HG02973 (cell line): ENCODE measurements around the gene USP15.

Experiments
- ATAC-seq: cut with Tn5 transposase; IDR thresholded peaks from one replicate; pipeline ENCODE4 v1.9.1; 2021; ENCODE audit warnings: moderate library complexity; ENCODE audit not compliant: unreplicated experiment

USP15 gene

GRCh38 chr12:62256408-62257096 lies 3.7 kb upstream of the USP15 start:
- no peak for ATAC-seq

DNA sequence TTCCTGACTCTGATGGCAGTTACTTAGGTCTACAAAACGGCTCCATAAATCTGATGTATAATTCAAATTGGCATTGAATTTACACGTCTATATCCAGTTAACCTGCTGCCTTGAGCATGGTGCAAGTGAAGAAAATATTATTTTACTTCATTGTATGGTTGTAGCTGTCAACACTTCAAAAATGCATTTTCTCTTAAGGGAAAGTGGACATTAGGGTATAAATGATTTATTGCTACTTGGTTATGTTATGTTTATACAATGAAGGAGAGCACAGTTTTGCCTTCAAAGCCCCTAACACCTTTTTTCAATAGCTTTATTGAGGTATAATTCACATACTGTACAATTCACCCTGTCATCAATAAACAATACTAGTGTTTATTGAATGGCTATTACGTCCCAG lies 2.0 kb upstream of the USP15 start:
- no peak for ATAC-seq

GRCh38 chr12:62258941-62259630 lies 1.1 kb upstream of the USP15 start:
- no peak for ATAC-seq

DNA sequence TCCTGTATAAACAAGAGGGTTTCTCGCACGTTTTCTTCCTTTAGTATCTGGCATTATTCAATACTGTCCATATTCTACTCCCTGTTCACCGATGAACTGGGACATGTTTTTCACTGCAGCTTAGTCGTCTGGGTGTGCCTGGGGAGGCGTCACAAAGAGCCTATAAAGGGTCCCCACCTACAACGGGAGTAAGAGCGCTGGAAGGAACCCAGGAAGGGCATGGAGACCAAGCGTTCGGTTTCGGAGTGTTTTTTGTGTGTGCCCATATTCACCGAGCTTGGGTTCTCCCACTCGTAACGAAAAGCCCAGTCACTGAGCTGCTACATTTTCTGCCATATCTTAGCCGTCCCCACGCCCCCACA lies 592 bp upstream of the USP15 start:
- peak; percentile 13 for ATAC-seq

DNA sequence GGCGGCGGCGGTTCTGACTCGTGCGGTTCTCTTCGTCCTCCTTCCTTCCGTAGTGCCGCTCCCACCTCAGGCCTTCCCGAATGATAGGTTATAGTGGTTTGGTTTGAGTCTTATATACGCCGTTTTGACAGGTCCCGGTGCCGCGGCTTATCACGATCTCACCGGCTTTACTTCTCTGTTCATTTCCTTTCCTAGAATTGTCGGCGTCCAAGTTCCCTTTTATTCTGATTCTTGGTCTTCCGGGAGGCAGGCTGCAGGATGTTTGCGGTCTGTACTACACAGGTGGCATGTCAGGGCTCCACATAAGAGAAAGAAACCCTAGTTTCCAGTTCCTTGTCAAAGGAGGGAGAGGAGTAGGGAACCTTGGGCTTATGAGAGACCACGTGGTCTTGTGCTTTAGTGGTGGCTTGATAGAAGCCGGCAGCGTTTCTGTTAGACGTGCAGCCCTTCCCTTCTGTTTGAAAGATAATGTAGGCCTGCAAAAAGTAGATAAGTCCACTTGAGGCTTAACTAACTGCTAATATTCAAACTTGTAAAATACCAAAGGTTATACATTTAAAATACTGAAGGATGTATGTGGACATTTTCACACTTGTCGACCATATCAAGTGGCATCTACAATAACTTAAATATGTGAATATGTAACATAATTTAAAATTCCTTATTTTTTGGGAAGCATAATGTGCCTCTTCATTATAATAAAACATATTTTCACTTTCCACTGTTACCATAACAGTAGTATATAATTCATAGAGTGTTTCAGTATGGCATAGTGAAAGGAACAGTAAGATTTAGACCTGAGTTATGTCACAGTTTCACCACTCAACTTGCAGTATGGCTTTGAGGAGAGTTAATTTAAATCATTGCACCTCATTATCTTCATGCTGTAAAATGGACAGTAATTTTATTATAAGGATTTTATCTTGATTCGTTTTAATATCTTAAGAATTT lies 804 bp downstream of the USP15 start:
- peak; percentile 48 for ATAC-seq

GRCh38 chr12:62261876-62262517 lies 1.8 kb downstream of the USP15 start:
- ATAC-seq: no peak

- no peak for ATAC-seq
These were observed 3.0 kb downstream of the USP15 start for GRCh38 chr12:62263232-62263631.

DNA sequence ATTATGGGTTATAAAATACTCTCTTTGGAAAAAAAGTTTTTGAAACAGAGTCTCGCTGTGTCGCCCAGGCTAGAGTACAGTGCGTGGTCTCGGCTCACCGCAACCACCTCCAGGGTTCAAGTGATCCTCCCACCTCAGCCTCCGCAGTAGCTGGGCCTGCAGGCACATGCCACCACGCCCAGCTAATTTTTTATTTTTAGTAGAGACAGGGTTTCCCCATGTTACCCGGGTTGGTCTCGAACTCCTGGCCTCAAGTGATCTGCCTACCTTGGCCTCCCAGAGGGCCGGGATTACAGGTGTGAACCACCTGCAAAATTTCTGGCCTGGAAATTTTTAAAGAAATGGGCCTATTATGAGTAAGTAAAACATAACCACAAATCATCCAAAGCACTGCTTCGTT lies 3.8 kb downstream of the USP15 start:
- ATAC-seq: no peak

- no peak for ATAC-seq
These were observed 4.5 kb downstream of the USP15 start for GRCh38 chr12:62264706-62265105.

- ATAC-seq: no peak
These were observed 5.3 kb downstream of the USP15 start for GRCh38 chr12:62265511-62265910.

- no peak for ATAC-seq
These were observed 6.8 kb downstream of the USP15 start for GRCh38 chr12:62267026-62267425.

DNA sequence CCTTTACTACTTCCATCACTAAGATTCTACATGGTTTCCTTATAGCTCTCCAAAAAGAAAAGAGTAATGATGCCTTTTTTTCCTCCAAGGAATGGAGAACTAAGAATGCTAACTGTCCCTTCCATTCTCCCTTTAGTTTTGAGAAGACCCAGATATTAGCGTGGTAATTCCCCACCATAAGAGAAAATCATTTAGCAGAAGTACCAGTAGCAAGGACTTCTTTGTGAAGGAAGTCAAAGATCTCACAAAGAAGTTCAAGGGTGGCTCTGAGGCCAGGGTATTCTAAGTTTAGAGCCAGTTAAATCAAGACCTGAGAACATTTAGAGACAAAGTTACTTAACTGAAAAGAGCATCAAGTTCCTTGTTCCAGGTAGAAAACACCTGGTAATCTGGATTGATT lies 7.3 kb downstream of the USP15 start:
- no peak for ATAC-seq

DNA sequence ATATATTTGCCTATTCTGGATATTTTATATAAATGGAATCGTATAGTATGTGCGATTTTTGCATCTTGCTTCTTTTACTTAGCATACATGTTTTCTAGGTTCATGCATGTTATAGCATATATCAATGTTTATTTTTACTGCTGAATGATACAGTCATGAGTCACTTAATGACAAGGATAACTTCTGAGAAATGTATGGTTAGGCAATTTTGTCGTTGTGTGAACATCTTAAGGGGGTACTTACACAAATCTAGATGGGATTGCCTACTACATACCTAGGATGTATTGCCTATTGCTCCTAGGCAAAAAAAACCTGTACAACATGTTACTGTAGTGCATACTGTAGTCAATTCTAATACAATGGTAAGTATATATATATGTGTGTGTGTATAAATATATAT lies 8.8 kb downstream of the USP15 start:
- ATAC-seq: no peak

- no peak for ATAC-seq
These were observed 9.4 kb downstream of the USP15 start for GRCh38 chr12:62269464-62270228.

DNA sequence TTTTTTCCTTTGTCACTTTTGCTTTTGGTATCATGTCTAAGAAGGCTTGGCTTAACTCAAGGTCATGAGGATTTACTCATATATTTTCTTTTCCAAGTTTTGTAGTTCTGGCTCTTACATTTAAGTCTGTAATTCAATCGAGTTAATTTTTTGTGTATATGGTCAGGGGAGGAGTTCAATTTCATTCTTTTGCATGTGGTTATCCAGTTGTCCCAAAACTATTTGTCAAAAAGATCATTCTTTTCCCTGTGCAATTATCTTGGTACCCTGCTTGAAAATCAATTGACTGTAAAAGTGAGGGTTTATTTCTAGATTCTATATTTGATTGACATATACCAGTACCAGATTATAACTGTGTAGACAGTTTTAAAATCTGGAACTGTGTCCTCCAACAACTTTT lies 10.2 kb downstream of the USP15 start:
- ATAC-seq: no peak

- no peak for ATAC-seq
These were observed 10.7 kb downstream of the USP15 start for GRCh38 chr12:62270872-62271271.

GRCh38 chr12:62272936-62273552 lies 12.8 kb downstream of the USP15 start:
- no peak for ATAC-seq

- no peak for ATAC-seq
These were observed 13.6 kb downstream of the USP15 start for GRCh38 chr12:62273724-62274380.

DNA sequence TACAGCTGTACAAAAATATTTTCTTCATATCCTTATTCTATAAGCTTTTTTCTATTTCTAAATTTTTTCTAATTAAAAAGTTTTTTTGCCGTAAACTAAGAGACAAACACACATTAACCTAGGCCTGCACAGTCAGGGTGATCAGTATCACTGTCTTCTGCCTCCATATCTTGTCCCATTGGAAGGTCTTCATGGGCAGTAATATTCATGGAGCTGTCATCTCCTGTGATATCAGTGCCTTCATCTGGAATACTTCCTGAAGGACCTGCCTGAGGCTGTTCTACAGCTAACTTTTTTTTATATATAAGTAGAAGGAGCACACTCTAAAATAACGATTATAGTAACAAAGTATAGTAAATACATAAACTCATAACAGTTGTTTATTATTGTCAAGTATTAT lies 17.8 kb downstream of the USP15 start:
- ATAC-seq: no peak

DNA sequence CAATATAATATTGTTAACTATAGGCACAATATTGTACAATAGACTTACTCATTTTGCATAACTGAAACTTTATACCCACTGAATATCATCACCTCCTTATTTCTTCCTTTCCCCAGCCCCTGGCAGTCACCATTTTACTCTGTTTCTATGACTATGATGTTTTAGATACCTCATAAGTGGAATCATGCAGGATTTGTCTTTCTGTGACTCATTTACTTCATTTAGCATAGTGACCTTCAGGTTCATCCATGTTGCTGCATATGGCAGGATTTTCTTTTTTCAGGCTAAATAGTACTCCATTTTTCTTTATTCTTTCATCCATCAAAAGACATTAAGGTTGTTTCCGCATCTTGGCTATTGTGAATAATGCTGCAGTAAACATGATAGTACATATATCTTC lies 18.9 kb downstream of the USP15 start:
- no peak for ATAC-seq
